OCI-LY3 (cell line): ENCODE results near the gene CCS.

Source experiments
- EZH2phosphoT487 ChIP-seq: fragments of 200-600 bp; shearing (Covaris generic); IDR thresholded peaks from 2 replicates; pipeline ENCODE4 v1.6.1; 2018; ENCODE audit warnings: antibody characterized with exemption, mixed run types, low read depth
- TF ChIP-seq, protein P1 (sequence below): fragments of 200-600, 300-600 bp; sonication (generic); IDR thresholded peaks from 2 replicates; pipeline ENCODE4 v1.5.1; 2014; ENCODE audit warnings: antibody characterized with exemption, low read length, low read depth

DNA sequence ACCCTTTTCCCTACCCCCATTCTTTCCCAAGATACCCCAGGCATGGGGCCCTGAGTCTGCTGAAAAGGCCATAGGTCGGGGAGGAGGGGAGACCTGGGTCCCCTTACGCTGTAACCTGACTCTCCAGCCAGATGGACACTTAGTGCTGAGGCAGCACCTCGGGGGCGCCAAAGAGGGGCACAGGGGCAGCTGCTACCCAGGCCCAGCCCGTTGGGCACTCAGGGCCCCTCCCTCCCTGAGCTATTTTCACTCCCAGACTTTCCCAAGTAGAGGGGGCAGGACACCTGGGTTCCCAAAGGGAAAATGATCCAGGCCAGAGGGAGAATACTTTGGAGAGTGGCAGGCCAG is 45.3 kb upstream of the CCS start:
- TF ChIP-seq, protein P1, sequence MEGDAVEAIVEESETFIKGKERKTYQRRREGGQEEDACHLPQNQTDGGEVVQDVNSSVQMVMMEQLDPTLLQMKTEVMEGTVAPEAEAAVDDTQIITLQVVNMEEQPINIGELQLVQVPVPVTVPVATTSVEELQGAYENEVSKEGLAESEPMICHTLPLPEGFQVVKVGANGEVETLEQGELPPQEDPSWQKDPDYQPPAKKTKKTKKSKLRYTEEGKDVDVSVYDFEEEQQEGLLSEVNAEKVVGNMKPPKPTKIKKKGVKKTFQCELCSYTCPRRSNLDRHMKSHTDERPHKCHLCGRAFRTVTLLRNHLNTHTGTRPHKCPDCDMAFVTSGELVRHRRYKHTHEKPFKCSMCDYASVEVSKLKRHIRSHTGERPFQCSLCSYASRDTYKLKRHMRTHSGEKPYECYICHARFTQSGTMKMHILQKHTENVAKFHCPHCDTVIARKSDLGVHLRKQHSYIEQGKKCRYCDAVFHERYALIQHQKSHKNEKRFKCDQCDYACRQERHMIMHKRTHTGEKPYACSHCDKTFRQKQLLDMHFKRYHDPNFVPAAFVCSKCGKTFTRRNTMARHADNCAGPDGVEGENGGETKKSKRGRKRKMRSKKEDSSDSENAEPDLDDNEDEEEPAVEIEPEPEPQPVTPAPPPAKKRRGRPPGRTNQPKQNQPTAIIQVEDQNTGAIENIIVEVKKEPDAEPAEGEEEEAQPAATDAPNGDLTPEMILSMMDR, result no peak
- TF ChIP-seq EZH2phosphoT487, result no peak
